ENCODE results near the gene INO80D.

INO80D gene

DNA sequence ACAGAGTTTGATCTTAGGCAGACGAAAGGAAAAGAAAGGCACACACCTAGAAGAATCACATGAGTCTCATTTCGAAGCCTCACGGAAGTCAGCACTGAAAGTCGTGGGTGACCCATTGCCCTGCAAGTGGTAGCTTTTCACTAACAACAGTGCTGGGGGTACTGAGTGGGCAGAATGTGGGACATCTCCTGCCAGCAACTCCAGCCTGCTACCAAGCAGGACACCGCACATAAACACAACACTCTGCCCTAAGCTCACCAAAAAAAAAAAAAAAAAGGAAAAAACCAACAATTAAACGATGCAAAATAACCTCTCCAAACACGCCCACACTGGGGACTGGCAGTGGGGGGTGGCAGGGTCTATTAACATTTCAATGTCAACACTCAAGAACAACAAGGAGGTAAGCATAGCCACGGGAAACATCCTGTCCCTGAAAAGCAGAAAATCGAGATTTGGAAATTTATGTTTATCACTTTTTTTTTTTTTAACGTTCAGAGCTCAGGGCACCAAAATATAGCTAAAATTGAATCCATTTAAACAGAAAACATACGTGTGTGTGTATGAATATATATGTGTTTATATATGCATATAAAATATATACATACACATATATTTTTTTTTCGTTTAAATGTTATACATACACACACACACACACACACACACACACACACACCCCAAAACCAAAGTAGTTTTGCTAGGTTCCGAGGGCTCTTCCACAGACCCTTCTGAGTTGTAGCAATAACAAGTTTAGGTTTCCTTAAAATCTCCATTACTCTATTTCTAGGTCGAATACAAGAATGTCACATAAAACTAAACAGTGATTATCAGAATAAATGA, 2.2 kb downstream of the INO80D start (continued):
- peak; percentile 44; the same call in 1 of the 2 replicates for TF ChIP-seq TRIM28 (IDR thresholded peaks at IDR 0.05; ENCODE audit: borderline replicate concordance, low read length)
- no peak for TF ChIP-seq ZNF624 (tag by site-specific recombination; IDR thresholded peaks at IDR 0.05)
- TF ChIP-seq, protein P1, sequence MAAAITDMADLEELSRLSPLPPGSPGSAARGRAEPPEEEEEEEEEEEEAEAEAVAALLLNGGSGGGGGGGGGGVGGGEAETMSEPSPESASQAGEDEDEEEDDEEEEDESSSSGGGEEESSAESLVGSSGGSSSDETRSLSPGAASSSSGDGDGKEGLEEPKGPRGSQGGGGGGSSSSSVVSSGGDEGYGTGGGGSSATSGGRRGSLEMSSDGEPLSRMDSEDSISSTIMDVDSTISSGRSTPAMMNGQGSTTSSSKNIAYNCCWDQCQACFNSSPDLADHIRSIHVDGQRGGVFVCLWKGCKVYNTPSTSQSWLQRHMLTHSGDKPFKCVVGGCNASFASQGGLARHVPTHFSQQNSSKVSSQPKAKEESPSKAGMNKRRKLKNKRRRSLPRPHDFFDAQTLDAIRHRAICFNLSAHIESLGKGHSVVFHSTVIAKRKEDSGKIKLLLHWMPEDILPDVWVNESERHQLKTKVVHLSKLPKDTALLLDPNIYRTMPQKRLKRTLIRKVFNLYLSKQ (tag by site-specific recombination; IDR thresholded peaks at IDR 0.05; ENCODE audit: borderline replicate concordance): no peak
- TF ChIP-seq GLIS1 (tag by site-specific recombination; IDR thresholded peaks at IDR 0.05): peak; percentile 87
- TF ChIP-seq ZNF785 (tag by site-specific recombination; IDR thresholded peaks at IDR 0.05): no peak
- no peak for TF ChIP-seq ZNF558 (tag by site-specific recombination; IDR thresholded peaks at IDR 0.05)
- no peak for TF ChIP-seq SETDB1 (IDR thresholded peaks at IDR 0.05; ENCODE audit: insufficient read length, low read length)
- TF ChIP-seq, protein P2, sequence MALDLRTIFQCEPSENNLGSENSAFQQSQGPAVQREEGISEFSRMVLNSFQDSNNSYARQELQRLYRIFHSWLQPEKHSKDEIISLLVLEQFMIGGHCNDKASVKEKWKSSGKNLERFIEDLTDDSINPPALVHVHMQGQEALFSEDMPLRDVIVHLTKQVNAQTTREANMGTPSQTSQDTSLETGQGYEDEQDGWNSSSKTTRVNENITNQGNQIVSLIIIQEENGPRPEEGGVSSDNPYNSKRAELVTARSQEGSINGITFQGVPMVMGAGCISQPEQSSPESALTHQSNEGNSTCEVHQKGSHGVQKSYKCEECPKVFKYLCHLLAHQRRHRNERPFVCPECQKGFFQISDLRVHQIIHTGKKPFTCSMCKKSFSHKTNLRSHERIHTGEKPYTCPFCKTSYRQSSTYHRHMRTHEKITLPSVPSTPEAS (tag by site-specific recombination; IDR thresholded peaks at IDR 0.05): peak; percentile 62
- TF ChIP-seq MZF1 (tag by site-specific recombination; IDR thresholded peaks at IDR 0.05; ENCODE audit: borderline replicate concordance): no peak
- TF ChIP-seq ZNF596 (tag by site-specific recombination; IDR thresholded peaks at IDR 0.05): no peak
- TF ChIP-seq ZNF843 (tag by site-specific recombination; IDR thresholded peaks at IDR 0.05): no peak
- TF ChIP-seq, protein P3, sequence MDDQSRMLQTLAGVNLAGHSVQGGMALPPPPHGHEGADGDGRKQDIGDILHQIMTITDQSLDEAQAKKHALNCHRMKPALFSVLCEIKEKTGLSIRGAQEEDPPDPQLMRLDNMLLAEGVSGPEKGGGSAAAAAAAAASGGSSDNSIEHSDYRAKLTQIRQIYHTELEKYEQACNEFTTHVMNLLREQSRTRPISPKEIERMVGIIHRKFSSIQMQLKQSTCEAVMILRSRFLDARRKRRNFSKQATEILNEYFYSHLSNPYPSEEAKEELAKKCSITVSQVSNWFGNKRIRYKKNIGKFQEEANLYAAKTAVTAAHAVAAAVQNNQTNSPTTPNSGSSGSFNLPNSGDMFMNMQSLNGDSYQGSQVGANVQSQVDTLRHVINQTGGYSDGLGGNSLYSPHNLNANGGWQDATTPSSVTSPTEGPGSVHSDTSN (CRISPR knock-in tag; IDR thresholded peaks at IDR 0.05): no peak
- TF ChIP-seq FEZF1 (tag by site-specific recombination; IDR thresholded peaks at IDR 0.05): no peak
- TF ChIP-seq ZNF585B (tag by site-specific recombination; IDR thresholded peaks at IDR 0.05): peak; percentile 62
- TF ChIP-seq EGR2 (tag by site-specific recombination; IDR thresholded peaks at IDR 0.05; ENCODE audit: low read depth): peak; percentile 90
- no peak for TF ChIP-seq ZNF112 (tag by site-specific recombination; IDR thresholded peaks at IDR 0.05)
- TF ChIP-seq GLIS2 (tag by site-specific recombination; IDR thresholded peaks at IDR 0.05): peak; percentile 82
- TF ChIP-seq ZIC2 (tag by site-specific recombination; IDR thresholded peaks at IDR 0.05): peak; percentile 78
- peak; percentile 81 for TF ChIP-seq PRDM1 (tag by site-specific recombination; IDR thresholded peaks at IDR 0.05)
- TF ChIP-seq GLI2 (tag by site-specific recombination; IDR thresholded peaks at IDR 0.05; ENCODE audit: borderline replicate concordance, low read depth): no peak
- peak; percentile 90 for TF ChIP-seq ZFHX2 (tag by site-specific recombination; conservative IDR thresholded peaks at IDR 0.05)
- TF ChIP-seq, protein P4, sequence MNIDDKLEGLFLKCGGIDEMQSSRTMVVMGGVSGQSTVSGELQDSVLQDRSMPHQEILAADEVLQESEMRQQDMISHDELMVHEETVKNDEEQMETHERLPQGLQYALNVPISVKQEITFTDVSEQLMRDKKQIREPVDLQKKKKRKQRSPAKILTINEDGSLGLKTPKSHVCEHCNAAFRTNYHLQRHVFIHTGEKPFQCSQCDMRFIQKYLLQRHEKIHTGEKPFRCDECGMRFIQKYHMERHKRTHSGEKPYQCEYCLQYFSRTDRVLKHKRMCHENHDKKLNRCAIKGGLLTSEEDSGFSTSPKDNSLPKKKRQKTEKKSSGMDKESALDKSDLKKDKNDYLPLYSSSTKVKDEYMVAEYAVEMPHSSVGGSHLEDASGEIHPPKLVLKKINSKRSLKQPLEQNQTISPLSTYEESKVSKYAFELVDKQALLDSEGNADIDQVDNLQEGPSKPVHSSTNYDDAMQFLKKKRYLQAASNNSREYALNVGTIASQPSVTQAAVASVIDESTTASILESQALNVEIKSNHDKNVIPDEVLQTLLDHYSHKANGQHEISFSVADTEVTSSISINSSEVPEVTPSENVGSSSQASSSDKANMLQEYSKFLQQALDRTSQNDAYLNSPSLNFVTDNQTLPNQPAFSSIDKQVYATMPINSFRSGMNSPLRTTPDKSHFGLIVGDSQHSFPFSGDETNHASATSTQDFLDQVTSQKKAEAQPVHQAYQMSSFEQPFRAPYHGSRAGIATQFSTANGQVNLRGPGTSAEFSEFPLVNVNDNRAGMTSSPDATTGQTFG (tag by site-specific recombination; IDR thresholded peaks at IDR 0.05; ENCODE audit: borderline replicate concordance): no peak
- TF ChIP-seq, protein P5, sequence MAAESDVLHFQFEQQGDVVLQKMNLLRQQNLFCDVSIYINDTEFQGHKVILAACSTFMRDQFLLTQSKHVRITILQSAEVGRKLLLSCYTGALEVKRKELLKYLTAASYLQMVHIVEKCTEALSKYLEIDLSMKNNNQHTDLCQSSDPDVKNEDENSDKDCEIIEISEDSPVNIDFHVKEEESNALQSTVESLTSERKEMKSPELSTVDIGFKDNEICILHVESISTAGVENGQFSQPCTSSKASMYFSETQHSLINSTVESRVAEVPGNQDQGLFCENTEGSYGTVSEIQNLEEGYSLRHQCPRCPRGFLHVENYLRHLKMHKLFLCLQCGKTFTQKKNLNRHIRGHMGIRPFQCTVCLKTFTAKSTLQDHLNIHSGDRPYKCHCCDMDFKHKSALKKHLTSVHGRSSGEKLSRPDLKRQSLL (tag by site-specific recombination; IDR thresholded peaks at IDR 0.05): no peak
- TF ChIP-seq ZNF266 (tag by site-specific recombination; IDR thresholded peaks at IDR 0.05; ENCODE audit: low read depth): no peak
- TF ChIP-seq, protein P6, sequence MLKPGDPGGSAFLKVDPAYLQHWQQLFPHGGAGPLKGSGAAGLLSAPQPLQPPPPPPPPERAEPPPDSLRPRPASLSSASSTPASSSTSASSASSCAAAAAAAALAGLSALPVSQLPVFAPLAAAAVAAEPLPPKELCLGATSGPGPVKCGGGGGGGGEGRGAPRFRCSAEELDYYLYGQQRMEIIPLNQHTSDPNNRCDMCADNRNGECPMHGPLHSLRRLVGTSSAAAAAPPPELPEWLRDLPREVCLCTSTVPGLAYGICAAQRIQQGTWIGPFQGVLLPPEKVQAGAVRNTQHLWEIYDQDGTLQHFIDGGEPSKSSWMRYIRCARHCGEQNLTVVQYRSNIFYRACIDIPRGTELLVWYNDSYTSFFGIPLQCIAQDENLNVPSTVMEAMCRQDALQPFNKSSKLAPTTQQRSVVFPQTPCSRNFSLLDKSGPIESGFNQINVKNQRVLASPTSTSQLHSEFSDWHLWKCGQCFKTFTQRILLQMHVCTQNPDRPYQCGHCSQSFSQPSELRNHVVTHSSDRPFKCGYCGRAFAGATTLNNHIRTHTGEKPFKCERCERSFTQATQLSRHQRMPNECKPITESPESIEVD (tag by site-specific recombination; IDR thresholded peaks at IDR 0.05): 0 out of 2 replicates have a peak, but pooled peaks have one; percentile 37
- TF ChIP-seq SP7 (tag by site-specific recombination; IDR thresholded peaks at IDR 0.05): no peak
- TF ChIP-seq ZNF114 (tag by site-specific recombination; IDR thresholded peaks at IDR 0.05): no peak
- no peak for TF ChIP-seq ZBTB1 (tag by site-specific recombination; IDR thresholded peaks at IDR 0.05)
- TF ChIP-seq ZNF211 (tag by site-specific recombination; IDR thresholded peaks at IDR 0.05; ENCODE audit: low read depth): no peak
- TF ChIP-seq, protein P7, sequence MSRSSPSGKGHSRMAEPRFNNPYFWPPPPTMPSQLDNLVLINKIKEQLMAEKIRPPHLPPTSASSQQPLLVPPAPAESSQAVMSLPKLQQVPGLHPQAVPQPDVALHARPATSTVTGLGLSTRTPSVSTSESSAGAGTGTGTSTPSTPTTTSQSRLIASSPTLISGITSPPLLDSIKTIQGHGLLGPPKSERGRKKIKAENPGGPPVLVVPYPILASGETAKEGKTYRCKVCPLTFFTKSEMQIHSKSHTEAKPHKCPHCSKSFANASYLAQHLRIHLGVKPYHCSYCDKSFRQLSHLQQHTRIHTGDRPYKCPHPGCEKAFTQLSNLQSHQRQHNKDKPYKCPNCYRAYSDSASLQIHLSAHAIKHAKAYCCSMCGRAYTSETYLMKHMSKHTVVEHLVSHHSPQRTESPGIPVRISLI (tag by site-specific recombination; IDR thresholded peaks at IDR 0.05): peak; percentile 62

Measured in HEK293 (cell line).